Natural killer cell (primary cell): ENCODE results near the gene GCN1. TPM values are rescaled to one million over a fixed set of nuclear protein-coding genes. Genes with fewer than 3 reads are reported as not detected.
A peak's percentile ranks its signal among the peaks of the same experiment; 100 is the strongest.

ENCODE experiments used
- ATAC-seq, 3 donors: fragments of 150-1000 bp in 2 of 3; fragments of 200-7000 bp in 1 of 3; cut with Tn5 transposase; 1 replicate in 1 of 3; 2 replicates in 2 of 3; pipeline ENCODE4 v1.10.0; 2021; ENCODE audit warnings: mild to moderate bottlenecking in 2 of 3, moderate library complexity in 2 of 3
- DNase-seq, 2 donors: peaks; one replicate each; pipeline versions ENCODE4 v3.0.0 to v3.0.0-alpha.2; 2013 to 2021; ENCODE audit warnings: mixed read lengths in 1 of 2
- H3K27ac ChIP-seq: one replicate; pipeline ENCODE4 v1.5.1; 2013; ENCODE audit warnings: mild to moderate bottlenecking, low read length
- H3K27me3 ChIP-seq: one replicate; pipeline ENCODE4 v1.6.1; 2013; ENCODE audit warnings: low read length; ENCODE audit not compliant: control insufficient read depth, insufficient read depth
- H3K36me3 ChIP-seq: one replicate; pipeline ENCODE4 v1.6.1; 2013; ENCODE audit warnings: low read length; ENCODE audit not compliant: control insufficient read depth, insufficient read depth
- H3K4me1 ChIP-seq: one replicate; pipeline ENCODE4 v1.6.1; 2013; ENCODE audit warnings: low read length; ENCODE audit not compliant: control insufficient read depth, insufficient read depth
- H3K4me3 ChIP-seq: one replicate; pipeline ENCODE4 v1.5.1; 2013; ENCODE audit warnings: low read length
- H3K9me3 ChIP-seq: one replicate; pipeline ENCODE4 v1.6.1; 2013; ENCODE audit warnings: low read length; ENCODE audit not compliant: control insufficient read depth, insufficient read depth
- H3K27ac Mint-ChIP-seq, 2 donors: one replicate each; pipeline ENCODE4 v1.8.0; 2022; ENCODE audit warnings: mild to moderate bottlenecking in 2 of 2, mixed read lengths in 2 of 2, moderate library complexity in 1 of 2
- H3K27me3 Mint-ChIP-seq, 2 donors: one replicate each; pipeline ENCODE4 v1.8.0; 2022; ENCODE audit warnings: low read depth in 2 of 2, mixed read lengths in 2 of 2
- H3K36me3 Mint-ChIP-seq: one replicate; pipeline ENCODE4 v1.8.0; 2022; ENCODE audit warnings: mixed read lengths
- H3K4me1 Mint-ChIP-seq, 2 donors: one replicate each; pipeline ENCODE4 v1.8.0; 2022; ENCODE audit warnings: mixed read lengths in 2 of 2
- H3K4me3 Mint-ChIP-seq: one replicate; pipeline ENCODE4 v1.8.0; 2022; ENCODE audit warnings: mild to moderate bottlenecking, moderate library complexity, mixed read lengths
- H3K9me3 Mint-ChIP-seq, 2 donors: one replicate each; pipeline ENCODE4 v1.8.0; 2022; ENCODE audit warnings: mixed read lengths in 2 of 2
- CTCF ChIP-seq: fragments of 200-600 bp; IDR thresholded peaks from one replicate; pipeline ENCODE4 v1.8.0; 2022; ENCODE audit warnings: antibody characterized with exemption
- WGBS: methylation state at CpG from one replicate; pipeline ENCODE4 v1.1.7; 2013; ENCODE audit warnings: missing lambda C conversion rate; ENCODE audit not compliant: insufficient coverage; 5-methylcytosine and 5-hydroxymethylcytosine counted together
- intact Hi-C: fragments of 100-400 bp; cut with micrococcal nuclease; formaldehyde crosslinking; loops from one replicate; pipeline ENCODE4 v1.14.2; 2022
- total RNA-seq, 4 donors: library from RNA; stranded (reverse); fragments of 120-200 nt in 1 of 4; gene quantifications; one replicate each; pipeline versions ENCODE4 v1.2.3 to v1.2.4, GENCODE V29; 2013 to 2022

GCN1 gene
- total RNA-seq, 3 donors from 2014 or later (not counting 1 experiment from before 2014, with no cell fraction given), result 119 to 141 (median 120) TPM

GRCh38 chr12:120134307-120134980 lies 60.1 kb downstream of the GCN1 start:
- TF ChIP-seq CTCF, result no peak
- Mint-ChIP-seq H3K9me3 (no peaks in the 10 kb centered on the region), H3K4me3 (no peak overlapping the region), H3K27me3 (no peaks in the 10 kb centered on the region), H3K27ac (no peak overlapping the region), H3K4me1 (no peaks in the 10 kb centered on the region), H3K36me3 (no peaks in the 10 kb centered on the region)
- Histone ChIP-seq H3K36me3 (peaks cover 89% of the 10 kb centered on the region), H3K4me1 (no peaks in the 10 kb centered on the region), H3K27ac (no peak overlapping the region), H3K4me3 (no peak overlapping the region), H3K27me3 (no peaks in the 10 kb centered on the region), H3K9me3 (no peaks in the 10 kb centered on the region)
- WGBS, result 94% methylated on average over 20 of the region's 20 CpGs
- intact Hi-C loops, result no loop called here
- DNase-seq (no peak), ATAC-seq (no peak)

- H3K4me3 Mint-ChIP-seq, result no peak overlapping the region
- no peaks in the 10 kb centered on the region for H3K9me3 Mint-ChIP-seq
- H3K9me3 ChIP-seq, result no peaks in the 10 kb centered on the region
- H3K36me3 Mint-ChIP-seq, result no peaks in the 10 kb centered on the region
- peak in 1 of 3 donors; percentile 27 for ATAC-seq
- no peaks in the 10 kb centered on the region for H3K4me1 ChIP-seq
- no peaks in the 10 kb centered on the region for H3K27me3 Mint-ChIP-seq
- intact Hi-C loops, result no loop called here
- H3K27ac ChIP-seq, result no peak overlapping the region
- 83% methylated on average over 5 of the region's 6 CpGs for WGBS
- H3K27me3 ChIP-seq, result no peaks in the 10 kb centered on the region
- peaks cover 85% of the 10 kb centered on the region for H3K36me3 ChIP-seq
- no peaks in the 10 kb centered on the region for H3K4me1 Mint-ChIP-seq
- no peak for TF ChIP-seq CTCF
- H3K4me3 ChIP-seq, result no peak overlapping the region
- H3K27ac Mint-ChIP-seq, result no peak overlapping the region
- no peak for DNase-seq
Measured at GRCh38 chr12:120132863-120133385, 61.6 kb downstream of the GCN1 start.

- TF ChIP-seq CTCF, result no peak
- intact Hi-C loops, result no loop called here
- Mint-ChIP-seq H3K4me3 (no peak overlapping the region), H3K27ac (no peak overlapping the region), H3K27me3 (no peaks in the 10 kb centered on the region), H3K9me3 (no peaks in the 10 kb centered on the region), H3K4me1 (no peaks in the 10 kb centered on the region), H3K36me3 (peaks cover under 1% of the 10 kb centered on the region)
- no peak overlapping the region for H3K27ac ChIP-seq
- H3K36me3 ChIP-seq, result peaks cover 85% of the 10 kb centered on the region
- H3K4me1 ChIP-seq, result no peaks in the 10 kb centered on the region
- 90% methylated on average over 9 of the region's 9 CpGs for WGBS
- ATAC-seq (no peak), DNase-seq (no peak)
- H3K4me3 ChIP-seq, result no peak overlapping the region
- no peaks in the 10 kb centered on the region for H3K9me3 ChIP-seq
- no peaks in the 10 kb centered on the region for H3K27me3 ChIP-seq
Measured at GRCh38 chr12:120132054-120132836, 62.3 kb downstream of the GCN1 start.
